Body of pancreas (tissue), 4 donors: ENCODE measurements around the gene RAB6A. TPM values are rescaled to one million over a fixed set of nuclear protein-coding genes. Genes with fewer than 3 reads are reported as not detected.

Experiments
- ATAC-seq: fragments of 150-250 bp; one replicate; pipeline ENCODE4 v1.9.1; 2016
- DNase-seq, 4 donors: peaks; one replicate each; pipeline ENCODE4 v3.0.0-alpha.2; 2019
- H3K27ac ChIP-seq, 4 donors: fragments of 200-600 bp; sonication (generic); 1 replicate in 3 of 4; 2 replicates in 1 of 4; pipeline versions ENCODE4 v1.5.1 to v1.6.1; 2016 to 2019; ENCODE audit warnings: mild to moderate bottlenecking in 1 of 4, mixed read lengths in 1 of 4, moderate library complexity in 1 of 4
- H3K27me3 ChIP-seq, 2 donors: fragments of 200-600 bp; sonication (generic); one replicate each; pipeline ENCODE4 v1.6.0; 2016; ENCODE audit warnings: mild to moderate bottlenecking in 1 of 2
- H3K36me3 ChIP-seq, 2 donors: fragments of 200-600 bp; sonication (generic); replicated peaks in 1 of 2; 2 replicates each; pipeline ENCODE4 v1.5.1; 2016; ENCODE audit warnings: low read depth in 2 of 2; ENCODE audit not compliant: insufficient read depth in 1 of 2
- H3K4me1 ChIP-seq: fragments of 200-600 bp; sonication (generic); one replicate; pipeline ENCODE4 v1.6.0; 2016
- H3K4me3 ChIP-seq, 2 donors: fragments of 200-600 bp; sonication (generic); 1 replicate in 1 of 2; 2 replicates in 1 of 2; pipeline ENCODE4 v1.5.1; 2016 to 2019
- H3K9me3 ChIP-seq, 3 donors: fragments of 200-600 bp; sonication (generic); 1 replicate in 2 of 3; 2 replicates in 1 of 3; pipeline ENCODE4 v1.5.1; 2016
- POLR2A ChIP-seq, 3 donors: fragments of 450-650 bp; IDR thresholded peaks; one replicate each; pipeline ENCODE4 v1.6.1; 2016; ENCODE audit warnings: antibody characterized with exemption in 3 of 3, mild to moderate bottlenecking in 2 of 3
- WGBS, 2 donors: methylation state at CpG; one replicate each; pipeline ENCODE4 v1.1.5; 2017; 5-methylcytosine and 5-hydroxymethylcytosine counted together
- intact Hi-C: fragments of 100-400 bp; cut with DNase I; formaldehyde crosslinking; loops from one replicate; pipeline ENCODE4 v1.15.1; 2023
- total RNA-seq, 2 donors: library from RNA; depleted of rRNA; stranded (reverse); fragments of >200 nt; gene quantifications; one replicate each; pipeline ENCODE4 v1.1.0, GENCODE V29; 2016
- TF ChIP-seq, protein P1 (sequence below), 7 experiments: fragments of 450-650 bp in 4 of 7; fragments of 200-600 bp in 3 of 7; sonication (generic) in 3 of 7; IDR thresholded peaks; one replicate each; pipeline ENCODE4 v1.5.1; 2016 to 2019; ENCODE audit warnings: antibody characterized with exemption in 7 of 7

Gene RAB6A
- total RNA-seq, 2 donors from 2014 or later, result 54.5 to 92.0 TPM

DNA sequence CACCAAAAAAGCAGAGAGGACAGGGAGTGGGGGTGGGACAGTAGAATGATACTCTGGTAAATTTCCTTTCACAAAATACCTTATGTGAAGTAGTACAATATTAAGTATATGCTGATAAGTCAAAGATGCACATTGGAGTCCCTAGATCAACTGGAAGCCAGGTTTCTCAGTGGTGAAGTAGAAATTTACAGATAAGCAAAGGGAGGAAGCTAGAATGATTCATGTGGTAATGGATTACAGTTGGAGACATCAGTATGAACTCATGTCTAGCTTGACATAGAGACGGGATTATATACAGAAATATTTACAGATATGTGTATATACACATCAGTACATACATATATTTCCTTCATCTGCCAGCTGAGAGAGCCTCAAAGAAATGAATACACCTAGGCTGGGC, 93.0 kb downstream of the RAB6A start:
- Histone ChIP-seq H3K9me3 (no peaks in the 10 kb centered on the region), H3K27ac (no peak overlapping the region), H3K27me3 (no peaks in the 10 kb centered on the region), H3K4me1 (no peaks in the 10 kb centered on the region), H3K4me3 (no peak overlapping the region), H3K36me3 (no peaks in the 10 kb centered on the region)
- intact Hi-C loops, result no loop called here
- DNase-seq (no peak), ATAC-seq (no peak)
- TF ChIP-seq, protein P1, sequence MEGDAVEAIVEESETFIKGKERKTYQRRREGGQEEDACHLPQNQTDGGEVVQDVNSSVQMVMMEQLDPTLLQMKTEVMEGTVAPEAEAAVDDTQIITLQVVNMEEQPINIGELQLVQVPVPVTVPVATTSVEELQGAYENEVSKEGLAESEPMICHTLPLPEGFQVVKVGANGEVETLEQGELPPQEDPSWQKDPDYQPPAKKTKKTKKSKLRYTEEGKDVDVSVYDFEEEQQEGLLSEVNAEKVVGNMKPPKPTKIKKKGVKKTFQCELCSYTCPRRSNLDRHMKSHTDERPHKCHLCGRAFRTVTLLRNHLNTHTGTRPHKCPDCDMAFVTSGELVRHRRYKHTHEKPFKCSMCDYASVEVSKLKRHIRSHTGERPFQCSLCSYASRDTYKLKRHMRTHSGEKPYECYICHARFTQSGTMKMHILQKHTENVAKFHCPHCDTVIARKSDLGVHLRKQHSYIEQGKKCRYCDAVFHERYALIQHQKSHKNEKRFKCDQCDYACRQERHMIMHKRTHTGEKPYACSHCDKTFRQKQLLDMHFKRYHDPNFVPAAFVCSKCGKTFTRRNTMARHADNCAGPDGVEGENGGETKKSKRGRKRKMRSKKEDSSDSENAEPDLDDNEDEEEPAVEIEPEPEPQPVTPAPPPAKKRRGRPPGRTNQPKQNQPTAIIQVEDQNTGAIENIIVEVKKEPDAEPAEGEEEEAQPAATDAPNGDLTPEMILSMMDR (IDR thresholded peaks at IDR 0.05), result no peak
- TF ChIP-seq POLR2A (IDR thresholded peaks at IDR 0.05), result no peak
- 71 to 100% methylated on average over 1 of the region's 1 CpG for WGBS, 2 donors

DNA sequence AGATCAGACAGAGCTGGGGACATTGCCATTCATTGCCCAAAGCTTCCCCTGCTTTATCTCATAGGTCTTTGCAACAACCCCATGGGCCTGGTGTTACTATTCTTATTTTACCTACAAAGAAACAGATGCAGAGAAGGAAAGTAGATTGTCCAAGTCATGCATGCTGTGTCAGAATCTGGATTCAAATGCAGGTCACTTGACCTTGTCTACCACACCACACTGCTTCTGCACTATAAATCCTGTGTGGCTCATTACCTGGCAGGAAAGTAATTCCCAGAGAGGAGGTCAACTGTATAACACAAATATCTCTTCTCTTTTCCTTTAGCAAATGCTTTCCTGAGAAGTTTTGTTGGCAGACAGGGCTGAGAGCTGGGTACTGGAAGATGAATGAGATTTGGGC, 96.0 kb downstream of the RAB6A start:
- H3K27ac ChIP-seq, result no peak overlapping the region
- H3K36me3 ChIP-seq, result no peaks in the 10 kb centered on the region
- intact Hi-C loops, result loop anchor here (5.0 kb wide), 1 partner anchor 38 kb away; no protein-coding TSS in a partner anchor
- TF ChIP-seq, protein P1 (IDR thresholded peaks at IDR 0.05), result no peak
- TF ChIP-seq POLR2A (IDR thresholded peaks at IDR 0.05), result no peak
- H3K4me1 ChIP-seq, result peaks cover 7% of the 10 kb centered on the region
- DNase-seq (no peak), ATAC-seq (no peak)
- H3K9me3 ChIP-seq, result no peaks in the 10 kb centered on the region
- no peaks in the 10 kb centered on the region for H3K27me3 ChIP-seq
- no peak overlapping the region for H3K4me3 ChIP-seq

DNA sequence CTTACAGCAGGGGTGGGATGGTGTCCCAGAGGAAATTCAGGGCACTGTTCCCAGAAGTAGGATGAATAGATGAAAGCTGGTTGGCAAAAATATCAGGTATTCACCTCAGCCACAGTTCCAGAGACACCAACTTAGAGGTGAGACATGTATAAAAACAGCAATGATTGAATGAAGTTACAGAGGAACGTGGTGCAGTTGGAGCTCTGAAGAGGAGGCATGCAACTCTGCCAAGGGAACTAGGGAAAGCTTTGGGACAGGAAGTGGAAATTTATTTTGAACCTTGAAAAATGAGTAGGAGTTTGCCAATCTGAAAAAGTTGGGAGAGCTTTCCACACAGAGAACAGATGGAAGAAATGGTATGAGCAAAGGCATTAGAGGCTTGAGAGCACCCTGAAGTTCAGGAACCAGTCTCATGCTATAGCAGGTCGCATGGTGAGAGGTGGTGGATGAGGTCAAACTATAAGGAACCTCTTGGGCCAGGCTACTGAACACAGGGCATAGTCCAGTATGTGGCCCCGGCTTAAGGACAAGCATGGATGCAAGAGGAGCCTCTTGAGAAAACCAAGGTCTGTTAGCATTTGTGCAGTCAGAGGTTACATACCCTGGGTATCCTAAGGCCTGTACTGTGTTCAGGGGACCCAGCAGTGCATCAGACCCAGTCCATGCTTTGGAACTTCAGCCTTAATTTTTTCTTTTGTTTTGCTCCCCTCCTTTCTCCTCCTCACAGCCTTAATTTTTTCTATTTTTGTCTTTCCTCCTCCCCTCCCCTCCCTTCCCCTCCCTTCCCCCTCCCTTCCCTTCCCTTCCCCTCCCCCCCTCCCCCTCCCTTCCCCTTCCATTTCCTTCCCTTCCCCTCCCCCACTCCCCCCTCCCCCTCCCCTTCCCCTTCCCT, 97.0 kb downstream of the RAB6A start:
- no peak for DNase-seq

DNA sequence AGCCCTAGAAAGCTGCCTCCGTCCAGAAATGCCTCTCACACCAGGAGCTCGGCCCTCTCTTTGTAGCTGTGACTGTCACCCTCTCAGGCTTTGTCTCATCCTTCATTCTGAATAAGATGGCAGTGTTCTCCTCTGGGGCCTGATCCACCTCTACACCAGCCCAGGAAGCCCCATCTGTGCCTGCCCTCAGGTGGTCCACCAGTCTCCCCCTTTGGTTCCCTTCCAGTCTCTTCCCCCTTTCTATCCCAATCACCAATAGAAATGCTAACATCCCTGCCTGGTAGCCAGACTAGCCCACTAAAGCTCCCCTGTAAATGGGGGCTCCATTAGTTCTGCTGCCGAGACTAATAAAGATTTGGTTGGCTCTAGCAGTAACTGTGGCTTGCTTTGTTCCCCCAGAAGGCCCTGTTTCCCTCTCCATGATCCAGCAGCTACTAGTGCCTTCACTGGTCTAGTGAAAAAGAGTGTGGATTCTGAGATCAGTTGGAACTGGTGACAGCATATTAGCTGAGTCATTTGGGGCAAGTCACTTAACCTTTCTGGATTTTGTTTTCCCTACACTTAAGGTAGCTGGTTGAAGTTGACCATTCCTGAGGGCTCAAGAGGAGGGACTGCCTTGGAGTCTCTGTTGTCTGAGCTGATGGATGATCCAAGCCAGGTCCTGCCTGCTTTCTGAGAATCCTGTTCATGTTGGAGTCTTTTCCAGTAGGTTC, 98.3 kb downstream of the RAB6A start:
- H3K27me3 ChIP-seq, result no peaks in the 10 kb centered on the region
- no peak overlapping the region for H3K4me3 ChIP-seq
- H3K27ac ChIP-seq, result no peak overlapping the region
- H3K4me1 ChIP-seq, result peaks cover 7% of the 10 kb centered on the region
- no peaks in the 10 kb centered on the region for H3K9me3 ChIP-seq
- no peaks in the 10 kb centered on the region for H3K36me3 ChIP-seq
- no peak for DNase-seq
- intact Hi-C loops, result loop anchor here (5.0 kb wide), 1 partner anchor 35 kb away; no protein-coding TSS in a partner anchor
- TF ChIP-seq POLR2A (IDR thresholded peaks at IDR 0.05), result no peak
- TF ChIP-seq, protein P1 (IDR thresholded peaks at IDR 0.05), result no peak
- WGBS, 2 donors, result 70 to 79% methylated on average over 2 to 3 of the region's 3 CpGs
- no peak for ATAC-seq

More for the DNA sequence above, 97.0 kb downstream of the RAB6A start:
- no peak overlapping the region for H3K27ac ChIP-seq
- no peak overlapping the region for H3K4me3 ChIP-seq
- TF ChIP-seq, protein P1 (IDR thresholded peaks at IDR 0.05), result no peak
- no peaks in the 10 kb centered on the region for H3K36me3 ChIP-seq
- H3K27me3 ChIP-seq, result no peaks in the 10 kb centered on the region
- peaks cover 7% of the 10 kb centered on the region for H3K4me1 ChIP-seq
- intact Hi-C loops, result loop anchor here (5.0 kb wide), 1 partner anchor 37 kb away; no protein-coding TSS in a partner anchor
- ATAC-seq, result no peak
- 72 to 73% methylated on average over 3 of the region's 3 CpGs for WGBS, 2 donors
- H3K9me3 ChIP-seq, result no peaks in the 10 kb centered on the region
